ENCODE measurements around the gene FBXO3. TPM values are rescaled to one million over a fixed set of nuclear protein-coding genes. Genes with fewer than 3 reads are reported as not detected.

FBXO3 gene
- total and polyA plus RNA-seq, 2 experiments from 2014 or later = 12.5 to 28.4 TPM

GRCh38 chr11:33770236-33770635 lies 4.1 kb downstream of the FBXO3 start:
- Histone ChIP-seq H3K4me3 (no peak overlapping the region), H3K79me2 (replicated peaks; ENCODE audit: insufficient read depth) (peaks cover 20% of the 10 kb centered on the region), H3K36me3 (ENCODE audit: insufficient read depth) (no peaks in the 10 kb centered on the region; the same call in 1 of the 2 replicates), H3F3A (replicated peaks; ENCODE audit: low read depth) (no peaks in the 10 kb centered on the region), H3K9me2 (ENCODE audit: insufficient read depth) (no peaks in the 10 kb centered on the region), H3K27ac (ENCODE audit: low read depth) (no peak overlapping the region), H4K20me1 (replicated peaks; ENCODE audit: insufficient read depth) (peaks cover 20% of the 10 kb centered on the region), H3K4me2 (no peak overlapping the region), H2AFZ (no peak overlapping the region), H3K27me3 (ENCODE audit: insufficient read depth) (peaks cover 19% of the 10 kb centered on the region), H3K4me1 (ENCODE audit: insufficient read depth) (peaks cover 8% of the 10 kb centered on the region)
- H3K9me3 Mint-ChIP-seq = no peaks in the 10 kb centered on the region
- TF ChIP-seq NANOG (IDR thresholded peaks at IDR 0.05; ENCODE audit: borderline replicate concordance) = no peak
- TF ChIP-seq EZH2phosphoT487 (IDR thresholded peaks at IDR 0.05; ENCODE audit: unreplicated experiment) = no peak
- no peak for TF ChIP-seq ZNF331 (CRISPR knock-in tag; IDR thresholded peaks at IDR 0.05; ENCODE audit: low read depth)
- TF ChIP-seq POLR2AphosphoS5 (IDR thresholded peaks at IDR 0.05; ENCODE audit: low read depth) = no peak
- TF ChIP-seq ETS1 (IDR thresholded peaks at IDR 0.05) = no peak
- no peak for TF ChIP-seq ZNF462 (CRISPR knock-in tag; IDR thresholded peaks at IDR 0.05)
- no peak for TF ChIP-seq JUNB (IDR thresholded peaks at IDR 0.05; ENCODE audit: unreplicated experiment)
- no peak for TF ChIP-seq REST (IDR thresholded peaks at IDR 0.05; ENCODE audit: unreplicated experiment)
- no peak for TF ChIP-seq EZH2 (IDR thresholded peaks at IDR 0.05; ENCODE audit: low read depth, unreplicated experiment)
- no peak for TF ChIP-seq ZNF114 (CRISPR knock-in tag; IDR thresholded peaks at IDR 0.05)
- no peak for TF ChIP-seq CREB1 (CRISPR knock-in tag; IDR thresholded peaks at IDR 0.05; ENCODE audit: low read depth)
- no peak for TF ChIP-seq STAT1 (IDR thresholded peaks at IDR 0.05; ENCODE audit: unreplicated experiment)
- TF ChIP-seq CTCF (conservative IDR thresholded peaks at IDR 0.05; ENCODE audit: low read depth in 2 of 2) = no peak
- DNase-seq (ENCODE audit: low spot score) = no peak
- H3K36me3 Mint-ChIP-seq (ENCODE audit: low read depth) = no peaks in the 10 kb centered on the region
- no peak overlapping the region for H3K4me3 Mint-ChIP-seq
- ATAC-seq = no peak
- H3K27ac Mint-ChIP-seq = no peak overlapping the region
- peaks cover 10% of the 10 kb centered on the region for H3K4me1 Mint-ChIP-seq
- H3K27me3 Mint-ChIP-seq (ENCODE audit: insufficient read depth, low read depth, poor library complexity) = peaks cover 14% of the 10 kb centered on the region
